H9 (cell line): ENCODE data around the gene CFAP97D1. TPM values are rescaled to one million over a fixed set of nuclear protein-coding genes. Genes with fewer than 3 reads are reported as not detected.

Experiments
- DNase-seq: peaks from one replicate; pipeline ENCODE4 v3.0.0-alpha.2; 2017
- H2AFZ ChIP-seq: one replicate; pipeline ENCODE4 v1.6.1; 2013; ENCODE audit warnings: mild to moderate bottlenecking, low read length, control low read depth, moderate library complexity
- H2AK5ac ChIP-seq: 2 replicates; pipeline ENCODE4 v1.6.1; 2013; ENCODE audit warnings: low read length, control low read depth, mixed read lengths; ENCODE audit not compliant: insufficient read length
- H2BK120ac ChIP-seq: one replicate; pipeline ENCODE4 v1.6.1; 2013; ENCODE audit warnings: low read depth, mild to moderate bottlenecking, low read length, control low read depth, inconsistent platforms; ENCODE audit not compliant: poor library complexity, severe bottlenecking
- H2BK12ac ChIP-seq: 2 replicates; pipeline ENCODE4 v1.6.1; 2013; ENCODE audit warnings: low read length, control low read depth, mixed read lengths, low read depth; ENCODE audit not compliant: insufficient read length
- H2BK15ac ChIP-seq: 2 replicates; pipeline ENCODE4 v1.6.1; 2013; ENCODE audit warnings: low read depth, low read length, control low read depth
- H2BK20ac ChIP-seq: one replicate; pipeline ENCODE4 v1.6.1; 2013; ENCODE audit warnings: low read depth, mild to moderate bottlenecking, low read length, control low read depth, inconsistent platforms; ENCODE audit not compliant: poor library complexity, severe bottlenecking
- H2BK5ac ChIP-seq: 2 replicates; pipeline ENCODE4 v1.6.1; 2013; ENCODE audit warnings: low read length, control low read depth, mixed read lengths; ENCODE audit not compliant: insufficient read length
- H3K14ac ChIP-seq: 2 replicates; pipeline ENCODE4 v1.6.1; 2013; ENCODE audit warnings: low read length, control low read depth; ENCODE audit not compliant: insufficient read depth
- H3K18ac ChIP-seq: 2 replicates; pipeline ENCODE4 v1.6.1; 2013; ENCODE audit warnings: low read depth, mild to moderate bottlenecking, mixed read lengths, low read length, control low read depth; ENCODE audit not compliant: insufficient read length
- H3K23ac ChIP-seq: 2 replicates; pipeline ENCODE4 v1.6.1; 2013; ENCODE audit warnings: low read length, control low read depth, mixed read lengths, low read depth; ENCODE audit not compliant: insufficient read length
- H3K23me2 ChIP-seq: 2 replicates; pipeline ENCODE4 v1.6.1; 2013; ENCODE audit warnings: low read depth, mild to moderate bottlenecking, mixed read lengths, low read length, control low read depth; ENCODE audit not compliant: insufficient read length, poor library complexity, severe bottlenecking
- H3K27ac ChIP-seq: 2 replicates; pipeline ENCODE4 v1.5.1; 2013; ENCODE audit warnings: low read length, control low read depth, mixed read lengths, low read depth; ENCODE audit not compliant: insufficient read length
- H3K27me3 ChIP-seq: 2 replicates; pipeline ENCODE4 v1.6.1; 2013; ENCODE audit warnings: low read length, control low read depth, inconsistent platforms; ENCODE audit not compliant: insufficient read depth
- H3K4ac ChIP-seq: 2 replicates; pipeline ENCODE4 v1.6.1; 2013; ENCODE audit warnings: low read depth, mild to moderate bottlenecking, control low read depth, inconsistent platforms, low read length, moderate library complexity
- H3K4me1 ChIP-seq: 2 replicates; pipeline ENCODE4 v1.6.1; 2013; ENCODE audit warnings: low read length, control low read depth, inconsistent platforms; ENCODE audit not compliant: insufficient read depth
- H3K4me2 ChIP-seq: 2 replicates; pipeline ENCODE4 v1.6.1; 2013; ENCODE audit warnings: low read length, control low read depth, mixed read lengths; ENCODE audit not compliant: insufficient read length, insufficient read depth
- H3K56ac ChIP-seq: 2 replicates; pipeline ENCODE4 v1.6.1; 2013; ENCODE audit warnings: low read depth, mild to moderate bottlenecking, mixed read lengths, low read length, control low read depth; ENCODE audit not compliant: insufficient read length
- H3K79me1 ChIP-seq: 2 replicates; pipeline ENCODE4 v1.6.1; 2013; ENCODE audit warnings: low read depth, mild to moderate bottlenecking, moderate library complexity, low read length, control low read depth, inconsistent platforms; ENCODE audit not compliant: insufficient read depth, poor library complexity, severe bottlenecking
- H3K79me2 ChIP-seq: 2 replicates; pipeline ENCODE4 v1.6.1; 2013; ENCODE audit warnings: low read length, control low read depth, inconsistent platforms; ENCODE audit not compliant: insufficient read depth
- H3K9ac ChIP-seq: 2 replicates; pipeline ENCODE4 v1.6.1; 2013; ENCODE audit warnings: low read length, control low read depth, mixed read lengths; ENCODE audit not compliant: insufficient read length; ENCODE audit errors: extremely low read depth
- H3K9me3 ChIP-seq: one replicate; pipeline ENCODE4 v1.6.1; 2013; ENCODE audit warnings: low read depth, low read length, inconsistent platforms; ENCODE audit not compliant: control insufficient read depth
- H3T11ph ChIP-seq: one replicate; pipeline ENCODE4 v1.6.1; 2013; ENCODE audit warnings: mild to moderate bottlenecking, low read length, control low read depth, inconsistent platforms
- H4K20me1 ChIP-seq: one replicate; pipeline ENCODE4 v1.6.1; 2013; ENCODE audit not compliant: control insufficient read depth, insufficient read length, insufficient read depth
- H4K5ac ChIP-seq: 2 replicates; pipeline ENCODE4 v1.6.1; 2013; ENCODE audit warnings: low read depth, mild to moderate bottlenecking, mixed read lengths, low read length, control low read depth; ENCODE audit not compliant: insufficient read length
- H4K8ac ChIP-seq: replicated peaks from 2 replicates; pipeline ENCODE4 v1.6.1; 2013; ENCODE audit warnings: low read length, control low read depth, mixed read lengths, low read depth; ENCODE audit not compliant: insufficient read length
- H4K91ac ChIP-seq: 2 replicates; pipeline ENCODE4 v1.6.1; 2013; ENCODE audit warnings: low read depth, mild to moderate bottlenecking, moderate library complexity, mixed read lengths, low read length, control low read depth; ENCODE audit not compliant: insufficient read length
- H3K27ac Mint-ChIP-seq, 3 experiments: 2 replicates in 2 of 3; 3 replicates in 1 of 3; pipeline ENCODE4 v1.8.0; 2020 to 2021; ENCODE audit warnings: mixed read lengths in 3 of 3, mild to moderate bottlenecking in 1 of 3, moderate library complexity in 1 of 3
- H3K27me3 Mint-ChIP-seq: 2 replicates; pipeline ENCODE4 v1.8.0; 2021; ENCODE audit warnings: low read depth, mild to moderate bottlenecking, moderate library complexity, mixed read lengths
- H3K36me3 Mint-ChIP-seq, 3 experiments: 2 replicates in 2 of 3; 3 replicates in 1 of 3; pipeline ENCODE4 v1.8.0; 2020 to 2021; ENCODE audit warnings: low read depth in 3 of 3, mixed read lengths in 3 of 3; ENCODE audit not compliant: insufficient read depth in 1 of 3
- H3K4me1 Mint-ChIP-seq, 2 experiments: 2 replicates each; pipeline ENCODE4 v1.8.0; 2020; ENCODE audit warnings: mixed read lengths in 2 of 2
- H3K4me3 Mint-ChIP-seq, 2 experiments: 2 replicates in 1 of 2; 3 replicates in 1 of 2; pipeline ENCODE4 v1.8.0; 2020 to 2021; ENCODE audit warnings: mild to moderate bottlenecking in 2 of 2, mixed read lengths in 2 of 2, moderate library complexity in 1 of 2
- H3K9me3 Mint-ChIP-seq, 2 experiments: 2 replicates in 1 of 2; 3 replicates in 1 of 2; pipeline ENCODE4 v1.8.0; 2020; ENCODE audit warnings: mild to moderate bottlenecking in 2 of 2, mixed read lengths in 2 of 2, moderate library complexity in 1 of 2
- WGBS: extraction: QIAGEN DNeasy Blood & Tissue Kit; methylation state at CpG from one replicate; pipeline ENCODE4 v1.1.7; 2013; ENCODE audit warnings: missing lambda C conversion rate, low lambda C conversion rate, mixed read lengths; ENCODE audit not compliant: insufficient read length; ENCODE audit errors: extremely low coverage; 5-methylcytosine and 5-hydroxymethylcytosine counted together
- total RNA-seq: library from RNA; stranded (reverse); gene quantifications from 2 replicates; pipeline ENCODE4 v1.2.1, GENCODE V29; 2021
- TF ChIP-seq, protein P1 (sequence below): fragments of 200-600 bp; sonication (generic); conservative IDR thresholded peaks from 3 replicates; pipeline ENCODE4 v1.8.0; 2021; ENCODE audit warnings: antibody characterized with exemption, mild to moderate bottlenecking

CFAP97D1 gene
- total RNA-seq, 1 experiment from 2014 or later = not detected

GRCh38 chr17:43770957-43771356, 9.3 kb upstream of the CFAP97D1 start:
- no peak overlapping the region for H3K4me2 ChIP-seq
- H3K27ac ChIP-seq = no peak overlapping the region
- no peaks in the 10 kb centered on the region for H3K79me1 ChIP-seq
- H2BK12ac ChIP-seq = no peak overlapping the region
- H3K14ac ChIP-seq = no peak overlapping the region
- WGBS = no CpG with 5 or more reads among the region's 2 CpGs
- H3K4ac ChIP-seq = no peak overlapping the region
- no peak overlapping the region for H3K18ac ChIP-seq
- DNase-seq = no peak
- H2AFZ ChIP-seq = no peak overlapping the region
- no peak overlapping the region for H2AK5ac ChIP-seq
- Mint-ChIP-seq H3K9me3 (no peaks in the 10 kb centered on the region), H3K27me3 (no peaks in the 10 kb centered on the region), H3K4me3 (no peak overlapping the region), H3K27ac (no peak overlapping the region), H3K36me3 (peaks cover 4 to 57% (median 55%) of the 10 kb centered on the region in 3 experiments), H3K4me1 (peaks cover 3 to 4% of the 10 kb centered on the region in 2 experiments)
- H4K20me1 ChIP-seq = no peaks in the 10 kb centered on the region
- H3K79me2 ChIP-seq = no peaks in the 10 kb centered on the region
- H4K91ac ChIP-seq = no peak overlapping the region
- no peak overlapping the region for H2BK120ac ChIP-seq
- no peak overlapping the region for H3K23ac ChIP-seq
- no peaks in the 10 kb centered on the region for H3K9me3 ChIP-seq
- H3K56ac ChIP-seq = no peak overlapping the region
- H3K23me2 ChIP-seq = no peaks in the 10 kb centered on the region
- H4K8ac ChIP-seq = no peak overlapping the region
- no peak overlapping the region for H3K9ac ChIP-seq
- no peak overlapping the region for H3T11ph ChIP-seq
- no peak overlapping the region for H2BK20ac ChIP-seq
- no peaks in the 10 kb centered on the region for H3K27me3 ChIP-seq
- no peak overlapping the region for H2BK15ac ChIP-seq
- H2BK5ac ChIP-seq = no peak overlapping the region
- no peak overlapping the region for H4K5ac ChIP-seq
- TF ChIP-seq, protein P1, sequence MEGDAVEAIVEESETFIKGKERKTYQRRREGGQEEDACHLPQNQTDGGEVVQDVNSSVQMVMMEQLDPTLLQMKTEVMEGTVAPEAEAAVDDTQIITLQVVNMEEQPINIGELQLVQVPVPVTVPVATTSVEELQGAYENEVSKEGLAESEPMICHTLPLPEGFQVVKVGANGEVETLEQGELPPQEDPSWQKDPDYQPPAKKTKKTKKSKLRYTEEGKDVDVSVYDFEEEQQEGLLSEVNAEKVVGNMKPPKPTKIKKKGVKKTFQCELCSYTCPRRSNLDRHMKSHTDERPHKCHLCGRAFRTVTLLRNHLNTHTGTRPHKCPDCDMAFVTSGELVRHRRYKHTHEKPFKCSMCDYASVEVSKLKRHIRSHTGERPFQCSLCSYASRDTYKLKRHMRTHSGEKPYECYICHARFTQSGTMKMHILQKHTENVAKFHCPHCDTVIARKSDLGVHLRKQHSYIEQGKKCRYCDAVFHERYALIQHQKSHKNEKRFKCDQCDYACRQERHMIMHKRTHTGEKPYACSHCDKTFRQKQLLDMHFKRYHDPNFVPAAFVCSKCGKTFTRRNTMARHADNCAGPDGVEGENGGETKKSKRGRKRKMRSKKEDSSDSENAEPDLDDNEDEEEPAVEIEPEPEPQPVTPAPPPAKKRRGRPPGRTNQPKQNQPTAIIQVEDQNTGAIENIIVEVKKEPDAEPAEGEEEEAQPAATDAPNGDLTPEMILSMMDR = no peak
- H3K4me1 ChIP-seq = no peaks in the 10 kb centered on the region
